A549 treated with AZD9567 at 1 μM for 4 hours (cell line): Measurements from ENCODE around the gene RPS2. TPM values are rescaled to one million over a fixed set of nuclear protein-coding genes. Genes with fewer than 3 reads are reported as not detected.

Source experiments
- total RNA-seq: library from RNA; stranded (reverse); fragments of 200-300 nt; extraction: Qiagen RNA extraction; gene quantifications from 5 replicates; pipeline ENCODE4 v1.2.3, GENCODE V29; 2022; ENCODE audit not compliant: insufficient read depth

Gene RPS2
- total RNA-seq, result 3,446 to 5,640 TPM (median 5,518 TPM) in 5 replicates

DNA sequence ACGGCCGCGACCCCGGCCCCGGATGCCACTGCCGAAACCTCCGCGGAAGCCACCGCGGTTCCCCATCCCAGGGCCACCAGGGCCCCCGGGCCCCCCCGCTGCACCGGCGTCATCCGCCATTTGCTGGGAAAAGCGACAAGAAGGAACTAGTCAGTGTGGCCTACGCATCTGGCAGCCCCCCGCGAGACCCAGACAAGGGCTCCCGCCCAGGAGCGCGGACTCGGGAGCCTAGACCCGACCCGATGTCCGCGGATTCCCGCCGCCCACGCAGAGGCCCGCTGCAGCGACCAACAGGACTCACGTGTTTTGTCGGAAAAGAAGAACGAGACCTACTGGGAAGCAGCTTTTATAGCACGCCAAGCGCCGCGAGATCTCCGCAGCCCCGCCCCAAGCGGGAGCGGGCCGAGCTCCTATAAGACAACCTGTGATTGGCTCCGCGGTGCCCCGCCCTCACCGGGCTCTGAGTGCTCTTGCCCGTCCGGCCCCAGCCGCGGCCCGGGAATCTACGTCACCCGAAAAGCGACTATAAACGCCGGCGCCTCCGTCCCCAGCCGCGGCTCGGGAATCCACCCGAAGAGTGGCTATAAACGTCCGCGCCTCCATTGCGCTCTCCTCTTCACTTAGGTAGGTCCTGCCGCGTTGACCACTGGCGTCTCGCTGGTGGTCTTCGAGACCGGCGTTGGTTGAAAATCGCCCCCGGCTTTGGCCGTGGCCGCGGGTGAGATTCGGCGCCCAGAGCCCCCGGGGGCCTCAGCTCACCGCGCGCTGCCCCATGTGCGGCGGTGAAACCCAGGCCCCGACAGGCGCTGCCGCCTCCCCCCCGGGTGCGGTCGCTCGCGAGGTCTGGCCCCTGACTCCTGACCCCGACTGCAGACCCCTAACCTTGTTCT is at the start of gene RPS2:
TSS of gene RPS2 (minus strand) at position 321 of the 890 bp plus-strand sequence. CDS start at position 120, 201 bp downstream.

DNA sequence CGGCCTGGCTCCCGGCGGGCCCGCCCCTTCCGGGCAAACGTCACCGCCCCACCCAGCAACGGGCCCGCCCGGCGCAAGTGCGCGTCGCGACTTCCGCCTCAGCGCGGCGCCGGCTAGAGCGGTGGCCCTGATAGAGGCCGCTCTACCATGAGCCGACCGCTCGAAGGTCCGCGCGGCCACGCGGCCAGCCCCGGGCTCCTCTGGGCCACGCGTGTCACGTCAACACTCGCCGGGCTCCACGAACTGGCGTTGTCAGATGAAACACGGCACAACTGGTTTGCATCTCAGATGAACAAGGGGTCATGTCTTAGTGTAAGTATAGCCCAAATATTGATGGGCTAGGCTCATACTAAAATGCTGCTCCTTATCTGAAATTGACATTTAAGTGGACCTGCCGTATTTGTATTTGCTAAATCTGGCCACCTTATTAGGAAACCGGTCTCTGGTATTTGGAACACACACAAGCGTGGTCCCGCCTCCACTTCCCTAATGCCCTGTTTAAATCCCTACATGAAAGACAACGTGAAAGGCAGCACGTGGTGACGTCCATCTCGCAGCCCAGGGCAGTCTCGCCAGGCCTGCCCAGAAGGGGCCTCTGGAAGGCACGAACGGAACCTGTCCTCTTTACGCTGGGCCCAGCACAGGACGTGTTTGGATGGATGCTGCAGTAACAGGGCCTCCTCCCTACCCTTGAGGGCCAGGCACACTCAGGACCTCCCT is 45.3 kb upstream of the RPS2 start, which contains the start of gene ZNF598:
TSS of gene ZNF598 (minus strand) at position 31 of the 720 bp plus-strand sequence.

DNA sequence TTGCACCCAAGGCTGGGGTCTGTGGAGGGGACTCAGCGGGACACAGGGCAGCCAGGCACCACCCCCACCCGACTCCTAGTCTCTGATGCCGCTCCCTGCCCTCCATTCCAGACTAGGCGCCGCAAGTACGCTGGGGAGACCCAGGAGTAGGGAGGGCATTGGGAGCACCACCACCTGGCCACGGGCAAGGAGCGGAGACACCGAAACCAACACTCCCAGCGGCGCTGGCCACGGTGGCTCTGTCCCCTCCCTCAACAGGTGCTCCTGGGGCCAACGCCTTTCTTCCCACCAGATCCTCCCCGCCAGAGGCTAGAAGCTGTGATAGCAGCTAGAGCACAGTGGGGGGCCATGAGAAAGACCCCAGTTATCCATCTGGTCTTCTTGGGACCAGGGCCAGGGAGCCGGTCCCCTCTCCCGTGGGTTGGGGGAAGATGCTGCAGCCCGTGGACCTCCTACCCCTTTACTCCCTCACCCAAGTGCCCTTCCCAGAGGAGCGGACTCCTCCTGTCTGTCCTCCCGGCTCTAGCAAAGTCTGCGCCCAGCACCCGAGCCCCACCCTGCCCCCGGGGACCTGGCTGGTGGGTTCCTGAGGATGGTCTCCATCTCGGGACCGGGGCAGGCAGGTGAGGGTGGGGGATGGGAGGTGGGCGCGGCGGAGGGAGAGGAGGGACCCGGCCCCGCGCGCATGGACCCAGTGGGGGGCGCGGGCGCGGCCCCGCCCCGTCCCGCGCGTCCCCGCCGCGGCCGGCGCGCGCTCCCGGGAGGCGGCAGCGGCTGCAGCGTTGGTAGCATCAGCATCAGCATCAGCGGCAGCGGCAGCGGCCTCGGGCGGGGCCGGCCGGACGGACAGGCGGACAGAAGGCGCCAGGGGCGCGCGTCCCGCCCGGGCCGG is 24.8 kb upstream of the RPS2 start, which contains the start of gene SYNGR3:
TSS of gene SYNGR3 (plus strand) at position 762 of the 892 bp plus-strand sequence. CDS start 133 bp downstream, outside the sequence.

DNA sequence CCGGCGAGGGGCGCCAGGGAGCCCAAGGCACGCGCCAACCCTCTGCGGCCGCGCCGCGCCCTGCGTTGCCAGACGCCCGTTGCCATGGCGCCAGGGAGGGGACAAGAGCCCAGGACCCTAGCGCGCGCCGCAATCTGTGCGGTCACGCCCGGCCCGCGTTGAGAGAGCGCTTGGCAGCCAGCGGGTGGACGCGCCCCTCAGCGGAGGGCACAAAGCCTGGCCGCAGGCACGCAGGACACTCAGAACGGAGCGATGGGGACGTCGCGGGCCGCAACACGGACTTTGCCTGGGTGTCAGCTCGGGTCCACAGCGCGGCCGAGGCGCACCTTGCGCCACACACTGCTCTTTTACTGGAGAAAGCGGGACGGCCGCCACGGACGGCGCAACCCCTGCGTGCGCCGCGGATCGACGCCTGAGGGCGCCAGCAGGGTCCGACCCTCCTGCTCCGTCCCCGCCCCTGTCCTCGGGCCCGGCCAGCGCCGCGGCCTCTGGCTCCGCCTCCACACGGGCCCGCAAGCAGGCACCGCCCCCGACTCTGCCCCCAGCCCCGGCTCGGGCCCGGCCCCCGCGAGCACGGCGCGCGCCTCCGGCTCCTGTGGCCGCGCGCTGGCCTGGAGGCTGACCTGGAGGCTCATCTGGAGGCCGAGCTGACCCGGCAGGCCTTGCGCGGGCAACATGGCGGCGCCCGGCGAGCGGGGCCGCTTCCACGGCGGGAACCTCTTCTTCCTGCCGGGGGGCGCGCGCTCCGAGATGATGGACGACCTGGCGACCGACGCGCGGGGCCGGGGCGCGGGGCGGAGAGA is 19.1 kb upstream of the RPS2 start, which contains the start of gene GFER:
TSS of gene GFER (plus strand) at position 650 of the 803 bp plus-strand sequence. CDS start at position 676, 26 bp downstream.

DNA sequence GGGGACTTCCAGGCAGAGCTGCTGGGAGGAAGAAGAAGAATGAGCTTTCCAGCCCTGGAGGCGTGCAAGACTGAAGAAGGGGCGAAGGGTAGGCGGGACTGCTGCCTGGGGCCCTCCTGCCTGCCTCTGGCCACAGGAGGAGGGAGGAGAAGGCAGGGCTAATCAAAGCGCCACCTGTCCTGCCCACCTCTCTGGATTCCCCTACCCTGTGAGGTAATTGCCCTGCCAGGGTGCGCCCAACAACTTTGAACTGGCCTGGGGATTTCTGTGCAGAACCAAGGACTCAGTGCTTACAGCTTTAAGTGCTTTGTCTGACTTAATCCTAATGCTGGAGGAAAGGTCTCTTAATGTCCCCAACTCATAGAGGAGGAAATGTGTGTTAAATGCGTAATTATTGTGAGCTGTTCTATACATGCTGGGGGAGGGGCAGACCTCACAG is 16.8 kb upstream of the RPS2 start, which contains the start of gene NOXO1:
TSS of gene NOXO1 (minus strand) at position 72 of the 439 bp plus-strand sequence. CDS start 290 bp downstream, outside the sequence.

DNA sequence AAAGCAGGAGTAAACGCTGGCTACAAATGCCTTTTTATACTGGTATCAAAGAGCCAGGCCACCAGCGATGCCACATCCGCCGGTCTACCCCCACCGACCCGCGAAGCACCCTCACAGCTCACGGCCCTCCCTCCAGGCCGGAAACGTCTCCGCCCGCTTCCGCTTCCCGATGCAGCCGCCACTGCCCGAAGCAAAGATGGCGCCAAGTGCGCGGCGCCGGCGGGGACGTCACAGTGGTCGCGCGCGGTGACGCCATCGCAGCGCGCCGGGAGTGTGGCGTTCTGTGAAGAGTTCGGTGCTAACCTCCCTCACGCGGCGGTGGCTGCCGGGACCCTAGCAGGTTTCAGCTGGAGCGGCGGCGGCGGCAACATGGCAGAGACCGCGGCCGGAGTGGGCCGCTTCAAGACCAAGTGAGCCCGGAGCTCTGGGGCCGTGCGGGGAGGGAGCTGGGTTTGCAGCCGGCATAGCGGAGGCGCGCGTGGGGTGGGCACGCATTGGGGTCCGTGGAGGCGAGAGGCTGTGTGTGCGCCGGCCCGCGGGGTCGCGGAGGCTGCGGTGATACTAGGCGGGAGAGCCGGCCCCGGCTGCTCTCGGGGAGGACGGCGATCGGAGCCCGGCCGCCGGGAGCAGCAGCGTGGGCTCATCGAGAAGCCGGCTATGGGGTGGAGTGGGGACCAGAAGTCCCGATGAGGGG is 7.3 kb upstream of the RPS2 start, which contains the start of gene TBL3:
TSS of gene TBL3 (plus strand) at position 258 of the 694 bp plus-strand sequence. CDS start at position 370, 112 bp downstream.

DNA sequence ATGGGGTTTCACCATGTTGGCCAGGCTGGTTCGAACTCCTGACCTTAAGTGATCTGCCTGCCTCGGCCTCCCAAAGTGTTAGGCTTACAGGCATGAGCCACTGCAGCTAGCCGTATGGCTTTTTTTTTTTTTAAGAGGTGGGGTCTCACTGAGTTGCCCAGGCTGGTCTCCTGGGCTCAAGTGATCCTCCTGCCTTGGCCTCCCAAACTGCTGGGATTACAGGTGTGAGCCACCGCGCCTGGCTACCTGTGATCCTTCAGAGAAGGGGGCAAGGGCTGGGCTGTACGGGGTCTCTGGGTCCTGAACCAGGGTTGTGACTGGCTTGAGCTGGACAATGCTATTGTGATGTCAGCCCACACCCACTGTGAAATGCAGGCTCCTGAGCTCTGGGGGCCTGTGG is 1.8 kb upstream of the RPS2 start, which contains the start of gene RNF151:
TSS of gene RNF151 (plus strand) at position 397 of the 400 bp plus-strand sequence. CDS start 26 bp downstream, outside the sequence.

DNA sequence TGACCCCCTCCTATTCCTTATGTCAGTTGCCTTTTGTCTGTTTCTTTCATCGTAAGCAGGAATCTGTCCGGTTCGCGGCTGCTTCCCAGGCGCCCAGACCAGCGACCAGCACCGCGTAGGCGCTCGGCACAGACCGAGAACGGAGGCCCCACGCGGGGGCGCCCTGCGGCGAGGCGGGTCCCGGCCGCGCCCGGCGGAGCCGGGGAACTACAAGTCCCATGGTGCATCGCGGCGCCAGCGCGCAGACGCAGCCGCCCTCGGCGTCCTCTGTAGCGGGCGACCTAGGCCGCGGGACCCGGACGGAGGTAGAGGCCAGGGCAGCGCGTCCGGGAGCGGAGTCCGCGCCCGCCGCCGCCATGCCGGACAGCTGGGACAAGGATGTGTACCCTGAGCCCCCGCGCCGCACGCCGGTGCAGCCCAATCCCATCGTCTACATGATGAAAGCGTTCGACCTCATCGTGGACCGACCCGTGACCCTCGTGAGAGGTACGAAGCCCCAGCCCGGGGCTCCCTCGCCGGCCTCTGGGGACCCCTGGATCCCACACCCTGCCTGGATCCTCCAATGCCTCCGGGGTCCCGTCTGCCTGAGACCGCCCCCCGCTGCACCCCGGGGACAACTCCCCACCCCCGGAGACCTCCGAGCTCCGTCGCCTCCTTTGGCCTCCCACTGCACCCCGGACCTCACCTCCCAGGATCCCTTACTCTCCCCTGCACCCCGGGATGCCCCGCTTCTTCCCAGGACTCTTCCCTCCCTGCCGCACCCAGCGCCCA is 5.2 kb downstream of the RPS2 start, which contains the start of gene NDUFB10:
TSS of gene NDUFB10 (plus strand) at position 270 of the 771 bp plus-strand sequence. CDS start at position 357, 87 bp downstream.

DNA sequence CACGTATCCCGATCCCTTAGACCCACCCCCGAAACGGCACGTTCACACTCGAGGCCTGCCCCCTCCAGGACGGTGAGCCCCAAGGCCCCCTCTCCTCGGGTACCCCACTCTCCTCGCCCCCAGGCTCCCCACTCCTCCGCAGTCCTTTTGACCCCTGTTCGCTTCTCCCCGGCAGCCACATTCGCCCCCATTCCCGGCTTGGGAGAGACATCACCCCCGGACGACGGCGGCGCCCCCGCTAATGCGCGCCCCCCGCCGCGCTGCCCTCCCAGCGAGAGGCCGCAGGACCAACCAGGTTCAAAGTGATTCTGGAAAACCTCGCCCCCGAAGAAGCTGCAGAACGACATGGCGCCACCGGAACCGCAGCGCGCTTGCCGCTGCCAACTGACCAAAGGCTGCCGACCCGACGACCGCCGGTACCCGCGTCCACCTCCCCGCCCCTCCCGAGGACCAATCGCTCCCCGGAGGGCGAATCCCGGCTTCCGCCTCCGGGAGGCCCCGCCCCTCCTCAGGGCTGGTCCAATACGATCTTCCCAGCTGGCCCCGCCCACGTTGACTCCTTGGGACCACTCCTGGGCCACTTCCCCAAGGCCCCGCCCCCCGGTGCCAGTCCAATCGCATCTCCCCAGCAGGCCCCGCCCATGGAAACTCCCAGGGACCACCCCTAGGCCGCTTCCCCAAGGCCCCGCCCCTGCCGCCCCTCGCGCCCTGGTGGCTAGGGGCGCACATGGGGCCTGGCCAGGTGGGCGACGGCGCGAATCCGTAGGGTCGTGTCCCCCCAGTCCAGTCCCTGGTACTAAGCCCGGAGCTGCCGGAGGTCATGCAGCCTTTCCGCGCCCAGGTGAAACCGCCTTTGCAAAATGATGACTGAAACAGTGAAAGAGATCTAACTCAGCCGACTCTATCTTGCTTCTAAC is 21.6 kb downstream of the RPS2 start, which contains the start of gene MSRB1:
TSS of gene MSRB1 (minus strand) at position 390 of the 917 bp plus-strand sequence. CDS start at position 347, 43 bp downstream.

DNA sequence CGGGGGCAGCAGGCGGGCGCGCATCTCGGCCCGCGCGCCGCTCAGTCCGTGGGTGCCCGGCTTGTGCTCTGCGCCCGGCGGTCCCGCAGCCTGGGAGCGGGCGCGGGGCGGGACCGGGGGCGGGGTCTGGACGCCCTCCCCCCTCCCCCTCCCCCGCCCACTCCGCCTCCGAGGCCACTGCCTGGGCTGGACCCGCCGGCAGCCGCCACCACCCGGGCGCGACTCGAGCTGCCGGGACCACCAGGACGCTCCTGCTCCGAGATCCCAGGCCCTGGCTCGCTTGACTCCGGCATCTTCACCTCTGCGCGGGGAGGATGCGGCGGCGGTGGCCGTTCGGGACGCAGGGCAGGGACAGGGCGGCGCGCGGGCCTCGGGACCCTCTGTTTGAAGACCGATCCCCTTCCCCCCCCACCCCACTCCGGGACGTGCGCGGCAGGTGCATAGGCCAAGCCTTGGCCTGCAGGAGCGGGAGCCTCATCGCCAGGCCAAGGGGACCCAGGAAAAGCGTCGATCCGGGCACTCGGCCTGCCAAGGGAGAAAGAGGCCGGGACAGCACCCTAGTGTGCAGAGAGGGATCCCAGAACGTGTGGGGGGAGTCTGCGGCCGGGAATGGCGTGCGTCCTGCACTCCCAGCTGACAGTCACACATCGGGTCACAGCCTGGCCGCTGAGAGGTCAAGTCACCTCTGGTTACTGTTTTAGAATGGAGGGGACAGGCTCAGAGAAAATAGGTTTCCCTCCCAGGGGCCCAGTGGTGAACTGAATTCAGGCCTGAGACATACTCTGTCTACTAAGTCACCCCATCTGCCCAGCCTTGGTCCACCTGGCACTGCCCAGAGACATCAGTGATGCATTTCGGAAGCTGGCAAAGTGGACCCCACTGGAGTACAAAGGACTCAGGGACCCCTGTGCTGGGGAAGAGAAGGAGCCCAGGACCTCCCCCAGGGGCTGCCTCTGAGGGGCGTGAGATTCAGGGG is 46.0 kb downstream of the RPS2 start, which contains the start of gene HS3ST6:
TSS of gene HS3ST6 (minus strand) at position 65 of the 976 bp plus-strand sequence. CDS start 92 bp downstream, outside the sequence.

Other genes starting within 250 kb of the RPS2 start
- 25.1 to 64.0 TPM (median 61.2 TPM) in 5 replicates for gene NME3, start 193.3 kb downstream of the RPS2 start, total RNA-seq
- gene EME2, start 192.0 kb downstream of the RPS2 start, total RNA-seq, result 4.1 to 12.2 TPM (median 11.4 TPM) in 5 replicates
- gene MRPS34, start 191.7 kb downstream of the RPS2 start, total RNA-seq, result 126 to 264 TPM (median 252 TPM) in 5 replicates
- gene SPSB3, start 182.3 kb downstream of the RPS2 start, total RNA-seq, result 21.9 to 31.5 TPM (median 27.5 TPM) in 5 replicates
- gene NUBP2, start 181.9 kb downstream of the RPS2 start, total RNA-seq, result 54.1 to 93.4 TPM (median 86.7 TPM) in 5 replicates
- gene IGFALS, start 171.1 kb downstream of the RPS2 start, total RNA-seq, result 0.06 to 0.20 TPM (median 0.07 TPM) in 4 of 5 replicates, not detected in the other
- gene HAGH, start 138.0 kb downstream of the RPS2 start, total RNA-seq, result 64.2 to 78.9 TPM (median 76.2 TPM) in 5 replicates
- gene FAHD1, start 137.6 kb downstream of the RPS2 start, total RNA-seq, result 45.9 to 58.9 TPM (median 47.9 TPM) in 5 replicates
- 0.96 to 1.3 TPM (median 0.99 TPM) in 4 of 5 replicates, not detected in the other for gene MEIOB, start 92.7 kb downstream of the RPS2 start, total RNA-seq
- gene HS3ST6, start 46.4 kb downstream of the RPS2 start, total RNA-seq, result 1.8 to 1.9 TPM (median 1.9 TPM) in 4 of 5 replicates, not detected in the other
- gene MSRB1, start 21.6 kb downstream of the RPS2 start, total RNA-seq, result 25.4 to 35.1 TPM (median 34.9 TPM) in 5 replicates
- 0.08 to 0.15 TPM in 2 of 5 replicates, not detected in the others for gene RPL3L, start 10.1 kb downstream of the RPS2 start, total RNA-seq
- gene NDUFB10, start 5.3 kb downstream of the RPS2 start, total RNA-seq, result 238 to 284 TPM (median 251 TPM) in 5 replicates
- gene RNF151, start 2.0 kb upstream of the RPS2 start, total RNA-seq, result 0.11 TPM in 1 of 5 replicates, not detected in the others
- 31.4 to 44.1 TPM (median 40.6 TPM) in 5 replicates for gene TBL3, start 7.2 kb upstream of the RPS2 start, total RNA-seq
- gene NOXO1, start 16.6 kb upstream of the RPS2 start, total RNA-seq, result 0.22 to 4.7 TPM (median 0.30 TPM) in 5 replicates
- gene GFER, start 19.4 kb upstream of the RPS2 start, total RNA-seq, result 23.1 to 43.3 TPM (median 40.1 TPM) in 5 replicates
- 3.9 to 8.9 TPM (median 7.8 TPM) in 5 replicates for gene SYNGR3, start 25.1 kb upstream of the RPS2 start, total RNA-seq
- 51.5 to 66.8 TPM (median 63.1 TPM) in 5 replicates for gene ZNF598, start 45.0 kb upstream of the RPS2 start, total RNA-seq
- gene NPW, start 55.0 kb upstream of the RPS2 start, total RNA-seq, result 0.59 to 1.9 TPM (median 1.3 TPM) in 4 of 5 replicates, not detected in the other
- gene NHERF2, start 62.1 kb upstream of the RPS2 start, total RNA-seq, result 40.0 to 57.0 TPM (median 55.2 TPM) in 5 replicates
- 24.3 to 47.2 TPM (median 44.1 TPM) in 5 replicates for gene NTHL1, start 83.0 kb upstream of the RPS2 start, total RNA-seq
- gene TSC2, start 83.2 kb upstream of the RPS2 start, total RNA-seq, result 39.4 to 48.8 TPM (median 41.7 TPM) in 5 replicates
- gene PKD1, start 171.1 kb upstream of the RPS2 start, total RNA-seq, result 20.8 to 62.8 TPM (median 57.0 TPM) in 5 replicates
- gene RAB26, start 183.8 kb upstream of the RPS2 start, total RNA-seq, result 3.1 to 11.1 TPM (median 3.8 TPM) in 5 replicates
- 40.5 to 58.1 TPM (median 52.2 TPM) in 5 replicates for gene TRAF7, start 191.0 kb upstream of the RPS2 start, total RNA-seq
- 0.51 to 1.3 TPM (median 1.0 TPM) in 5 replicates for gene CASKIN1, start 231.8 kb upstream of the RPS2 start, total RNA-seq
- gene MLST8, start 240.6 kb upstream of the RPS2 start, total RNA-seq, result 37.8 to 54.5 TPM (median 49.8 TPM) in 5 replicates
- 5.1 to 6.7 TPM (median 5.5 TPM) in 5 replicates for gene BRICD5, start 246.0 kb upstream of the RPS2 start, total RNA-seq